CD14-positive monocyte (primary cell): Measurements from ENCODE around the gene KSR1. TPM values are rescaled to one million over a fixed set of nuclear protein-coding genes. Genes with fewer than 3 reads are reported as not detected.
A peak's percentile ranks its signal among the peaks of the same experiment; 100 is the strongest.

Source experiments
- DNase-seq, 3 donors: peaks; one replicate each; pipeline ENCODE4 v3.0.0-alpha.2; 2011 to 2022
- H2AFZ ChIP-seq: 2 replicates; pipeline ENCODE4 v1.6.0; 2012; ENCODE audit warnings: mild to moderate bottlenecking, low read depth, low read length, inconsistent platforms; ENCODE audit not compliant: insufficient read depth, poor library complexity, severe bottlenecking
- H3K27ac ChIP-seq, 2 donors: 1 replicate in 1 of 2; 2 replicates in 1 of 2; pipeline ENCODE4 v1.5.1; 2012 to 2013; ENCODE audit warnings: low read length in 2 of 2, control low read depth in 1 of 2, inconsistent platforms in 1 of 2, low read depth in 1 of 2, mild to moderate bottlenecking in 1 of 2
- H3K27me3 ChIP-seq, 2 donors: one replicate each; pipeline versions ENCODE4 v1.6.0 to v1.6.1; 2011 to 2013; ENCODE audit warnings: low read length in 2 of 2; ENCODE audit not compliant: control insufficient read depth in 2 of 2, insufficient read depth in 2 of 2
- H3K36me3 ChIP-seq, 2 donors: replicated peaks in 1 of 2; 1 replicate in 1 of 2; 2 replicates in 1 of 2; pipeline versions ENCODE4 v1.5.1 to v1.6.1; 2012 to 2013; ENCODE audit warnings: low read length in 2 of 2, control low read depth in 1 of 2, inconsistent platforms in 1 of 2, mild to moderate bottlenecking in 1 of 2; ENCODE audit not compliant: insufficient read depth in 2 of 2, control insufficient read depth in 1 of 2
- H3K4me1 ChIP-seq, 2 donors: 1 replicate in 1 of 2; 2 replicates in 1 of 2; pipeline versions ENCODE4 v1.5.1 to v1.6.1; 2012 to 2013; ENCODE audit warnings: low read length in 2 of 2, control low read depth in 1 of 2, inconsistent platforms in 1 of 2, mild to moderate bottlenecking in 1 of 2, moderate library complexity in 1 of 2; ENCODE audit not compliant: insufficient read depth in 2 of 2, control insufficient read depth in 1 of 2
- H3K4me2 ChIP-seq: replicated peaks from 2 replicates; pipeline ENCODE3; 2012; ENCODE audit warnings: low read length, moderate library complexity, mild to moderate bottlenecking; ENCODE audit not compliant: poor library complexity, severe bottlenecking; ENCODE audit errors: extremely low read depth
- H3K4me3 ChIP-seq, 3 experiments: fragments of 200-600 bp in 1 of 3; sonication (generic) in 1 of 3; replicated peaks in 1 of 3; 1 replicate in 2 of 3; 2 replicates in 1 of 3; pipeline ENCODE4 v1.5.1; 2011 to 2013; ENCODE audit warnings: low read length in 3 of 3, mild to moderate bottlenecking in 3 of 3, control low read depth in 2 of 3, low read depth in 2 of 3, inconsistent platforms in 1 of 3, moderate library complexity in 1 of 3
- H3K79me2 ChIP-seq: 2 replicates; pipeline ENCODE4 v1.6.0; 2012; ENCODE audit warnings: mild to moderate bottlenecking, control low read depth, inconsistent platforms, low read length, moderate library complexity; ENCODE audit not compliant: insufficient read depth
- H3K9ac ChIP-seq: 2 replicates; pipeline ENCODE4 v1.6.0; 2017; ENCODE audit warnings: low read length, mild to moderate bottlenecking; ENCODE audit not compliant: insufficient read depth, poor library complexity, severe bottlenecking
- H3K9me3 ChIP-seq, 2 donors: replicated peaks in 1 of 2; 1 replicate in 1 of 2; 2 replicates in 1 of 2; pipeline versions ENCODE4 v1.5.1 to v1.6.1; 2012 to 2013; ENCODE audit warnings: low read length in 2 of 2, control low read depth in 1 of 2; ENCODE audit not compliant: control insufficient read depth in 1 of 2, insufficient read depth in 1 of 2
- H4K20me1 ChIP-seq: 2 replicates; pipeline ENCODE4 v1.6.0; 2012; ENCODE audit warnings: mild to moderate bottlenecking, low read length, control low read depth, moderate library complexity; ENCODE audit not compliant: insufficient read depth
- H3K27ac Mint-ChIP-seq, 7 donors: one replicate each; pipeline ENCODE4 v1.8.0; 2020; ENCODE audit warnings: mild to moderate bottlenecking in 7 of 7, mixed read lengths in 7 of 7, moderate library complexity in 6 of 7, inconsistent platforms in 2 of 7
- H3K27me3 Mint-ChIP-seq, 3 donors: one replicate each; pipeline ENCODE4 v1.8.0; 2021 to 2022; ENCODE audit warnings: low read depth in 3 of 3, mild to moderate bottlenecking in 3 of 3, mixed read lengths in 3 of 3, moderate library complexity in 3 of 3, inconsistent platforms in 1 of 3
- H3K36me3 Mint-ChIP-seq, 2 donors: one replicate each; pipeline ENCODE4 v1.8.0; 2020; ENCODE audit warnings: mixed read lengths in 2 of 2, inconsistent platforms in 1 of 2, mild to moderate bottlenecking in 1 of 2
- H3K4me1 Mint-ChIP-seq: one replicate; pipeline ENCODE4 v1.8.0; 2020; ENCODE audit warnings: mild to moderate bottlenecking, mixed read lengths
- H3K4me3 Mint-ChIP-seq, 2 donors: one replicate each; pipeline ENCODE4 v1.8.0; 2020; ENCODE audit warnings: mild to moderate bottlenecking in 2 of 2, mixed read lengths in 2 of 2, moderate library complexity in 1 of 2
- H3K9me3 Mint-ChIP-seq, 7 donors: one replicate each; pipeline ENCODE4 v1.8.0; 2020 to 2022; ENCODE audit warnings: mixed read lengths in 7 of 7, mild to moderate bottlenecking in 6 of 7, moderate library complexity in 6 of 7, inconsistent platforms in 2 of 7
- CTCF ChIP-seq: fragments of 200-600 bp; IDR thresholded peaks from one replicate; pipeline ENCODE4 v1.8.0; 2022; ENCODE audit warnings: antibody characterized with exemption, mild to moderate bottlenecking
- WGBS: methylation state at CpG from one replicate; pipeline ENCODE4 v1.1.5; 2013; ENCODE audit warnings: missing lambda C conversion rate; ENCODE audit not compliant: insufficient coverage; 5-methylcytosine and 5-hydroxymethylcytosine counted together
- intact Hi-C, 2 donors: fragments of 100-400 bp; cut with micrococcal nuclease; formaldehyde crosslinking; loops; one replicate each; pipeline versions ENCODE4 v1.15.0 to v1.15.1; 2023
- polyA plus RNA-seq, 3 donors: library from polyadenylated mRNA; depleted of rRNA in 1 of 3; unstranded in 2 of 3; stranded (reverse) in 1 of 3; fragments of 300-500 nt in 2 of 3; fragments of >200 nt in 1 of 3; fragmentation: Illumina TruSeq in 2 of 3; gene quantifications; 1 replicate in 2 of 3; 2 replicates in 1 of 3; pipeline ENCODE4 v1.2.3, GENCODE V29; 2012 to 2021

Gene KSR1
- polyA plus RNA-seq, 3 donors = 1.2 to 111 (median 4.2) TPM

GRCh38 chr17:27522028-27522635 is 65.9 kb downstream of the KSR1 start:
- H3K27me3 ChIP-seq = no peaks in the 10 kb centered on the region
- no peak overlapping the region for H3K4me2 ChIP-seq
- no peak overlapping the region for H3K4me3 ChIP-seq
- peak overlapping the region in 1 of 7 donors; percentile 22 for H3K27ac Mint-ChIP-seq
- no peak for TF ChIP-seq CTCF
- no peak overlapping the region for H3K4me3 Mint-ChIP-seq
- peaks cover 6 to 13% of the 10 kb centered on the region in 2 donors for H3K36me3 Mint-ChIP-seq
- no peak overlapping the region for H3K27ac ChIP-seq
- no peaks in the 10 kb centered on the region for H3K9me3 ChIP-seq
- H3K9ac ChIP-seq = no peak overlapping the region
- H3K4me1 Mint-ChIP-seq = peaks cover 71% of the 10 kb centered on the region
- H3K27me3 Mint-ChIP-seq = peaks cover 0 to 1% (median 0%) of the 10 kb centered on the region in 3 donors
- peaks cover 77% of the 10 kb centered on the region for H3K79me2 ChIP-seq
- DNase-seq = no peak
- intact Hi-C loops = no loop called here
- H3K9me3 Mint-ChIP-seq = peaks cover 0 to 1% (median 0%) of the 10 kb centered on the region in 7 donors
- peaks cover 85% of the 10 kb centered on the region for H4K20me1 ChIP-seq
- no CpG with 5 or more reads among the region's 6 CpGs for WGBS
- no peaks in the 10 kb centered on the region for H3K36me3 ChIP-seq
- H2AFZ ChIP-seq = no peak overlapping the region
- peaks cover 21 to 28% of the 10 kb centered on the region in 2 donors for H3K4me1 ChIP-seq

- H3K36me3 ChIP-seq = no peaks in the 10 kb centered on the region
- H3K9me3 ChIP-seq = no peaks in the 10 kb centered on the region
- H2AFZ ChIP-seq = no peak overlapping the region
- H3K27me3 ChIP-seq = no peaks in the 10 kb centered on the region
- peaks cover 35 to 37% of the 10 kb centered on the region in 2 donors for H3K4me1 ChIP-seq
- H3K4me2 ChIP-seq = no peak overlapping the region
- H3K79me2 ChIP-seq = peaks cover 88% of the 10 kb centered on the region
- intact Hi-C loops = no loop called here
- no peak overlapping the region for H3K27ac ChIP-seq
- Mint-ChIP-seq H3K27ac (peak overlapping the region in 3 of 7 donors; percentile 28 to 47 (median 39)), H3K4me1 (peaks cover 71% of the 10 kb centered on the region), H3K4me3 (no peak overlapping the region), H3K9me3 (peaks cover 0 to 1% (median 0%) of the 10 kb centered on the region in 7 donors), H3K36me3 (peaks cover 6 to 9% of the 10 kb centered on the region in 2 donors), H3K27me3 (peaks cover 0 to 1% (median 0%) of the 10 kb centered on the region in 3 donors)
- H3K9ac ChIP-seq = no peak overlapping the region
- DNase-seq = no peak
- WGBS = 100% methylated on average over 1 of the region's 1 CpG
- peaks cover 69% of the 10 kb centered on the region for H4K20me1 ChIP-seq
- TF ChIP-seq CTCF = no peak
- H3K4me3 ChIP-seq = no peak overlapping the region
Measured at GRCh38 chr17:27523712-27524111, 67.5 kb downstream of the KSR1 start.
